ENCODE results near the gene NUDT2.

NUDT2 gene

GRCh38 chr9:34370970-34371880 lies 41.9 kb downstream of the NUDT2 start:
- POLR2A ChIA-PET (ENCODE audit: low non-redundant PET) = no interaction called here
- H3K27ac ChIP-seq = no peak overlapping the region
- no peak for TF ChIP-seq CTCF (conservative IDR thresholded peaks at IDR 0.05; ENCODE audit: low read depth)
- CTCF ChIA-PET = no interaction called here
- no peak for DNase-seq (ENCODE audit: low spot score)

GRCh38 chr9:34371886-34372466 lies 42.6 kb downstream of the NUDT2 start:
- ChIA-PET POLR2A (ENCODE audit: low non-redundant PET) (no interaction called here), CTCF (no interaction called here)
- DNase-seq (ENCODE audit: low spot score) = no peak
- no peak for TF ChIP-seq CTCF (conservative IDR thresholded peaks at IDR 0.05; ENCODE audit: low read depth)
- no peak overlapping the region for H3K27ac ChIP-seq

GRCh38 chr9:34372467-34373011 lies 43.2 kb downstream of the NUDT2 start:
- TF ChIP-seq CTCF (conservative IDR thresholded peaks at IDR 0.05; ENCODE audit: low read depth) = no peak
- POLR2A ChIA-PET (ENCODE audit: low non-redundant PET) = no interaction called here
- H3K27ac ChIP-seq = no peak overlapping the region
- CTCF ChIA-PET = interaction anchor here (0.6 kb wide), 1 partner anchor 73 kb away, joined by 5 read pairs; no protein-coding TSS in a partner anchor
- no peak for DNase-seq (ENCODE audit: low spot score)

GRCh38 chr9:34373749-34374148 lies 44.4 kb downstream of the NUDT2 start:
- DNase-seq (ENCODE audit: low spot score) = no peak
- TF ChIP-seq CTCF (conservative IDR thresholded peaks at IDR 0.05; ENCODE audit: low read depth) = no peak
- H3K27ac ChIP-seq = no peak overlapping the region
- ChIA-PET POLR2A (ENCODE audit: low non-redundant PET) (no interaction called here), CTCF (interaction anchor here (0.6 kb wide), 1 partner anchor 499 kb away, joined by 3 read pairs; no protein-coding TSS in a partner anchor)

- ChIA-PET POLR2A (ENCODE audit: low non-redundant PET) (no interaction called here), CTCF (interaction anchor here (0.6 kb wide), 1 partner anchor 500 kb away, joined by 3 read pairs; no protein-coding TSS in a partner anchor)
- DNase-seq (ENCODE audit: low spot score) = no peak
- no peak overlapping the region for H3K27ac ChIP-seq
- no peak for TF ChIP-seq CTCF (conservative IDR thresholded peaks at IDR 0.05; ENCODE audit: low read depth)
Measured at GRCh38 chr9:34374339-34374738, 45.0 kb downstream of the NUDT2 start.

GRCh38 chr9:34374905-34375552 lies 45.7 kb downstream of the NUDT2 start:
- ChIA-PET POLR2A (ENCODE audit: low non-redundant PET) (interaction anchor here (0.7 kb wide), 1 partner anchor 20 kb away, joined by 3 read pairs; no protein-coding TSS in a partner anchor), CTCF (interaction anchor here (0.6 to 1.4 kb wide), 3 partner anchors 201 to 259 kb away, joined by 3 to 5 read pairs (median 4); no protein-coding TSS in a partner anchor)
- TF ChIP-seq CTCF (conservative IDR thresholded peaks at IDR 0.05; ENCODE audit: low read depth) = no peak
- no peak for DNase-seq (ENCODE audit: low spot score)
- H3K27ac ChIP-seq = no peak overlapping the region
